K562 (cell line): ENCODE measurements around the gene RABEPK. TPM values are rescaled to one million over a fixed set of nuclear protein-coding genes. Genes with fewer than 3 reads are reported as not detected.

Experiments
- EP400 ChIP-seq: fragments of 450-650 bp; IDR thresholded peaks from 2 replicates; pipeline ENCODE4 v1.6.1; 2017; ENCODE audit warnings: antibody characterized with exemption, mild to moderate bottlenecking, moderate library complexity
- FOXJ2 ChIP-seq: fragments of 200-800 bp; sonication (Bioruptor generic); IDR thresholded peaks from 2 replicates; pipeline ENCODE4 v1.6.1; 2016; ENCODE audit warnings: missing genetic modification characterization, missing compliant biosample characterization
- JUNB ChIP-seq: fragments of 450-650 bp; formaldehyde crosslinking; conservative IDR thresholded peaks from 2 replicates; pipeline ENCODE4 v1.4.0; 2020; ENCODE audit warnings: mild to moderate bottlenecking
- NR2F6 ChIP-seq: fragments of 450-650 bp; formaldehyde crosslinking; IDR thresholded peaks from 2 replicates; pipeline ENCODE4 v1.4.0; 2020; ENCODE audit warnings: mild to moderate bottlenecking
- SAFB2 ChIP-seq: fragments of 200-400 bp; formaldehyde crosslinking; IDR thresholded peaks from 2 replicates; pipeline ENCODE4 v1.6.1; 2018; ENCODE audit warnings: borderline replicate concordance, low read length, low read depth, moderate library complexity; ENCODE audit not compliant: severe bottlenecking
- SETDB1 ChIP-seq: IDR thresholded peaks from one replicate; pipeline ENCODE4 v1.6.1; 2012; ENCODE audit warnings: low read length, control low read depth, inconsistent platforms
- SMC3 ChIP-seq: conservative IDR thresholded peaks from 2 replicates; pipeline ENCODE4 v1.6.1; 2011; ENCODE audit warnings: low read depth, low read length, improper control_type of control experiment; ENCODE audit not compliant: insufficient read depth
- SNIP1 ChIP-seq: fragments of 450-650 bp; IDR thresholded peaks from 2 replicates; pipeline ENCODE4 v1.7.1; 2017; ENCODE audit warnings: low read depth, mild to moderate bottlenecking
- TAL1 ChIP-seq: fragments of 450-650 bp; IDR thresholded peaks from 2 replicates; pipeline ENCODE4 v1.6.1; 2016; ENCODE audit warnings: mild to moderate bottlenecking
- YBX1 ChIP-seq: fragments of 450-650 bp; IDR thresholded peaks from 2 replicates; pipeline ENCODE4 v1.7.1; 2016; ENCODE audit warnings: mild to moderate bottlenecking
- ZHX1 ChIP-seq: fragments of 150-350 bp; conservative IDR thresholded peaks from 2 replicates; pipeline ENCODE4 v1.6.1; 2014; ENCODE audit warnings: low read length
- ZNF165 ChIP-seq: fragments of 250-450 bp; sonication (Bioruptor Pico); IDR thresholded peaks from 2 replicates; pipeline ENCODE4 v1.4.0; 2020; ENCODE audit warnings: borderline replicate concordance
- ZNF436 ChIP-seq: fragments of 250-450, 450-650 bp; sonication (Bioruptor Pico); formaldehyde crosslinking; IDR thresholded peaks from 2 replicates; pipeline ENCODE4 v1.7.0; 2020; ENCODE audit warnings: mild to moderate bottlenecking
- polyA plus RNA-seq, 8 experiments: library from polyadenylated mRNA; depleted of rRNA in 4 of 8; stranded (reverse) in 5 of 8; unstranded in 3 of 8; fragments of >200 nt; fragmentation: Nextera tagmentation in 2 of 8; fragmentation: Illumina TruSeq in 1 of 8; extraction: Ambion mirVana in 2 of 8; extraction: Trizol in 1 of 8; gene quantifications; 2 replicates each; pipeline versions ENCODE4 v1.2.1 to v1.2.3, GENCODE V29; 2011 to 2014; ENCODE audit warnings: inconsistent platforms in 1 of 8, missing spikeins in 1 of 8
- total RNA-seq, 7 experiments: library from RNA; depleted of rRNA in 6 of 7; stranded (reverse); fragments of >200 nt in 6 of 7; fragmentation: Illumina TruSeq in 2 of 7; extraction: Trizol in 2 of 7; gene quantifications; 2 replicates each; pipeline versions ENCODE4 v1.2.1 to v1.2.3, GENCODE V29; 2011 to 2021; ENCODE audit warnings: low replicate concordance in 1 of 7
- TF ChIP-seq, protein P1 (sequence below): fragments of 250-450 bp; sonication (Bioruptor Pico); IDR thresholded peaks from 2 replicates; pipeline ENCODE4 v1.5.0; 2021; ENCODE audit warnings: mild to moderate bottlenecking, moderate library complexity
- TF ChIP-seq, protein P2 (sequence below): sonication (generic); formaldehyde crosslinking; IDR thresholded peaks from 2 replicates; pipeline ENCODE4 v1.8.0; 2023; ENCODE audit warnings: mild to moderate bottlenecking, missing genetic modification reagents
- TF ChIP-seq, protein P3 (sequence below): fragments of 450-650 bp; IDR thresholded peaks from 2 replicates; pipeline ENCODE4 v1.6.1; 2017; ENCODE audit warnings: antibody characterized with exemption

Gene RABEPK
- total and polyA plus RNA-seq, 9 of the 15 experiments (the other 6 are each of a cell fraction or from before 2014, with no cell fraction given): 38.3 to 113 (median 52.8) TPM

GRCh38 chr9:125261501-125262293 is 61.4 kb downstream of the RABEPK start, which contains the start of gene GAPVD1 (continued):
- no peak for TF ChIP-seq SETDB1
- no peak for TF ChIP-seq JUNB
- TF ChIP-seq ZNF165 (CRISPR knock-in tag): no peak
- no peak for TF ChIP-seq SNIP1
- 0 out of 2 replicates have a peak, but pooled peaks have one; percentile 23 for TF ChIP-seq TAL1
- no peak for TF ChIP-seq FOXJ2 (tag)
- peak; percentile 71 for TF ChIP-seq EP400
- TF ChIP-seq NR2F6: 0 out of 2 replicates have a peak, but pooled peaks have one; percentile 53
- TF ChIP-seq ZHX1: peak; percentile 46; the same call in 1 of the 2 replicates
- TF ChIP-seq, protein P1, sequence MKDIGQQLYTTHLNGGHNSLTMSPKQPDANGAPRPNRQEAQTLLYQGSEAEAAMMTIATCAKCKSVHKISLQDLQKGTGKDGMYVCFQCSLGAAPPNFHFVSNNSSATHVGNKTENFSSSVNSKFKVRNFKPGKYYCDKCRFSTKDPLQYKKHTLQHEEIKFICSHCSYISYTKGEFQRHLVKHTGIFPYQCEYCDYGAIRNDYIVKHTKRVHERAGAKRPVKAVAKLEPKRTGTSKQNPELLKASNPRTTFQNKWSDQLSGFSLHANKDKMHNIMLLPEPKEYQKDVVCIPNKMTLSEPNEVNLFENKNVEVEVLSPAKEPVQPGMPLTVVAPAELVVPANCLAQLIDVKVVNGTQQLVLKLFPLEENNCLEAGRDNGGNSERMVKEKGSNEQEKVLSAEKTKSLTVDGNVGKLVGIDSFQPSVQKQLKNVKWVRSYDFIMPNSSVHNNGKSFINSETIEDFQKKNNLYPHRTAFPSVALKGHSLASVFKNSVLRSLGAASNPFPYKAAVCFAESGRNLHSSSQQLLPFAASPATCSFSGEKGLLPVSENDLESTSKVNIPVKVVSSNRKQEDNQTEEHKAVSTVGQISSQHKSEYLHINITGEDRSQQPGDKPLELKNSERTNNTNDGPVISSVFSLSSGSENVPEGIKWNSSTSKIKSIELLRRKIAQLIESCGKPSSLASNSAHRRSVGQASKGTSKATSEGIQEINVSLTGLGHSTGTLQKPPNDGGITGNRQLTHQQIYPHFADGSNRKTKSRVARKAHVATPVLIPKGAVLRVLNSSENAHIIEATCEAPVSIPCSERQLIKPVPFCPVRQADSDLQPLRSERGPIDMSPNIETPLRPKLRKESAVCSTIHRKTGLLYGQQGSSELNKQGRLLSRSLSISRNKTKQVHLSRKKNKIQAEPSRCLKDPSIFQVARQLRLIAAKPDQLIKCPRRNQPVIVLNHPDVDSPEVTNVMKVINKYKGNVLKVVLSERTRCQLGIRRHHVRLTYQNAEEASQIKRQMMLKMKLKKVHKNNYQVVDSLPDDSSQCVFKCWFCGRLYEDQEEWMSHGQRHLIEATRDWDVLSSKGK: no peak
- TF ChIP-seq, protein P2, sequence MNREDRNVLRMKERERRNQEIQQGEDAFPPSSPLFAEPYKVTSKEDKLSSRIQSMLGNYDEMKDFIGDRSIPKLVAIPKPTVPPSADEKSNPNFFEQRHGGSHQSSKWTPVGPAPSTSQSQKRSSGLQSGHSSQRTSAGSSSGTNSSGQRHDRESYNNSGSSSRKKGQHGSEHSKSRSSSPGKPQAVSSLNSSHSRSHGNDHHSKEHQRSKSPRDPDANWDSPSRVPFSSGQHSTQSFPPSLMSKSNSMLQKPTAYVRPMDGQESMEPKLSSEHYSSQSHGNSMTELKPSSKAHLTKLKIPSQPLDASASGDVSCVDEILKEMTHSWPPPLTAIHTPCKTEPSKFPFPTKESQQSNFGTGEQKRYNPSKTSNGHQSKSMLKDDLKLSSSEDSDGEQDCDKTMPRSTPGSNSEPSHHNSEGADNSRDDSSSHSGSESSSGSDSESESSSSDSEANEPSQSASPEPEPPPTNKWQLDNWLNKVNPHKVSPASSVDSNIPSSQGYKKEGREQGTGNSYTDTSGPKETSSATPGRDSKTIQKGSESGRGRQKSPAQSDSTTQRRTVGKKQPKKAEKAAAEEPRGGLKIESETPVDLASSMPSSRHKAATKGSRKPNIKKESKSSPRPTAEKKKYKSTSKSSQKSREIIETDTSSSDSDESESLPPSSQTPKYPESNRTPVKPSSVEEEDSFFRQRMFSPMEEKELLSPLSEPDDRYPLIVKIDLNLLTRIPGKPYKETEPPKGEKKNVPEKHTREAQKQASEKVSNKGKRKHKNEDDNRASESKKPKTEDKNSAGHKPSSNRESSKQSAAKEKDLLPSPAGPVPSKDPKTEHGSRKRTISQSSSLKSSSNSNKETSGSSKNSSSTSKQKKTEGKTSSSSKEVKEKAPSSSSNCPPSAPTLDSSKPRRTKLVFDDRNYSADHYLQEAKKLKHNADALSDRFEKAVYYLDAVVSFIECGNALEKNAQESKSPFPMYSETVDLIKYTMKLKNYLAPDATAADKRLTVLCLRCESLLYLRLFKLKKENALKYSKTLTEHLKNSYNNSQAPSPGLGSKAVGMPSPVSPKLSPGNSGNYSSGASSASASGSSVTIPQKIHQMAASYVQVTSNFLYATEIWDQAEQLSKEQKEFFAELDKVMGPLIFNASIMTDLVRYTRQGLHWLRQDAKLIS (CRISPR knock-in tag): 0 out of 2 replicates have a peak, but pooled peaks have one; percentile 50
- no peak for TF ChIP-seq SMC3
- no peak for TF ChIP-seq ZNF436
- TF ChIP-seq, protein P3, sequence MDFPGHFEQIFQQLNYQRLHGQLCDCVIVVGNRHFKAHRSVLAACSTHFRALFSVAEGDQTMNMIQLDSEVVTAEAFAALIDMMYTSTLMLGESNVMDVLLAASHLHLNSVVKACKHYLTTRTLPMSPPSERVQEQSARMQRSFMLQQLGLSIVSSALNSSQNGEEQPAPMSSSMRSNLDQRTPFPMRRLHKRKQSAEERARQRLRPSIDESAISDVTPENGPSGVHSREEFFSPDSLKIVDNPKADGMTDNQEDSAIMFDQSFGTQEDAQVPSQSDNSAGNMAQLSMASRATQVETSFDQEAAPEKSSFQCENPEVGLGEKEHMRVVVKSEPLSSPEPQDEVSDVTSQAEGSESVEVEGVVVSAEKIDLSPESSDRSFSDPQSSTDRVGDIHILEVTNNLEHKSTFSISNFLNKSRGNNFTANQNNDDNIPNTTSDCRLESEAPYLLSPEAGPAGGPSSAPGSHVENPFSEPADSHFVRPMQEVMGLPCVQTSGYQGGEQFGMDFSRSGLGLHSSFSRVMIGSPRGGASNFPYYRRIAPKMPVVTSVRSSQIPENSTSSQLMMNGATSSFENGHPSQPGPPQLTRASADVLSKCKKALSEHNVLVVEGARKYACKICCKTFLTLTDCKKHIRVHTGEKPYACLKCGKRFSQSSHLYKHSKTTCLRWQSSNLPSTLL: peak; percentile 56; the same call in 1 of the 2 replicates
- no peak for TF ChIP-seq SAFB2
- TF ChIP-seq YBX1: no peak
